ENCODE results near the gene SYCP2.
A peak's percentile ranks its signal among the peaks of the same experiment; 100 is the strongest.
"Not testable (repeated sequence)": the region's sequence is repeated elsewhere in the genome, so short reads cannot be mapped to it uniquely, and the experiment has no call there.

The SYCP2 gene, protein sequence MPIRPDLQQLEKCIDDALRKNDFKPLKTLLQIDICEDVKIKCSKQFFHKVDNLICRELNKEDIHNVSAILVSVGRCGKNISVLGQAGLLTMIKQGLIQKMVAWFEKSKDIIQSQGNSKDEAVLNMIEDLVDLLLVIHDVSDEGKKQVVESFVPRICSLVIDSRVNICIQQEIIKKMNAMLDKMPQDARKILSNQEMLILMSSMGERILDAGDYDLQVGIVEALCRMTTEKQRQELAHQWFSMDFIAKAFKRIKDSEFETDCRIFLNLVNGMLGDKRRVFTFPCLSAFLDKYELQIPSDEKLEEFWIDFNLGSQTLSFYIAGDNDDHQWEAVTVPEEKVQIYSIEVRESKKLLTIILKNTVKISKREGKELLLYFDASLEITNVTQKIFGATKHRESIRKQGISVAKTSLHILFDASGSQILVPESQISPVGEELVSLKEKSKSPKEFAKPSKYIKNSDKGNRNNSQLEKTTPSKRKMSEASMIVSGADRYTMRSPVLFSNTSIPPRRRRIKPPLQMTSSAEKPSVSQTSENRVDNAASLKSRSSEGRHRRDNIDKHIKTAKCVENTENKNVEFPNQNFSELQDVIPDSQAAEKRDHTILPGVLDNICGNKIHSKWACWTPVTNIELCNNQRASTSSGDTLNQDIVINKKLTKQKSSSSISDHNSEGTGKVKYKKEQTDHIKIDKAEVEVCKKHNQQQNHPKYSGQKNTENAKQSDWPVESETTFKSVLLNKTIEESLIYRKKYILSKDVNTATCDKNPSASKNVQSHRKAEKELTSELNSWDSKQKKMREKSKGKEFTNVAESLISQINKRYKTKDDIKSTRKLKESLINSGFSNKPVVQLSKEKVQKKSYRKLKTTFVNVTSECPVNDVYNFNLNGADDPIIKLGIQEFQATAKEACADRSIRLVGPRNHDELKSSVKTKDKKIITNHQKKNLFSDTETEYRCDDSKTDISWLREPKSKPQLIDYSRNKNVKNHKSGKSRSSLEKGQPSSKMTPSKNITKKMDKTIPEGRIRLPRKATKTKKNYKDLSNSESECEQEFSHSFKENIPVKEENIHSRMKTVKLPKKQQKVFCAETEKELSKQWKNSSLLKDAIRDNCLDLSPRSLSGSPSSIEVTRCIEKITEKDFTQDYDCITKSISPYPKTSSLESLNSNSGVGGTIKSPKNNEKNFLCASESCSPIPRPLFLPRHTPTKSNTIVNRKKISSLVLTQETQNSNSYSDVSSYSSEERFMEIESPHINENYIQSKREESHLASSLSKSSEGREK (N-terminal part only)

DNA sequence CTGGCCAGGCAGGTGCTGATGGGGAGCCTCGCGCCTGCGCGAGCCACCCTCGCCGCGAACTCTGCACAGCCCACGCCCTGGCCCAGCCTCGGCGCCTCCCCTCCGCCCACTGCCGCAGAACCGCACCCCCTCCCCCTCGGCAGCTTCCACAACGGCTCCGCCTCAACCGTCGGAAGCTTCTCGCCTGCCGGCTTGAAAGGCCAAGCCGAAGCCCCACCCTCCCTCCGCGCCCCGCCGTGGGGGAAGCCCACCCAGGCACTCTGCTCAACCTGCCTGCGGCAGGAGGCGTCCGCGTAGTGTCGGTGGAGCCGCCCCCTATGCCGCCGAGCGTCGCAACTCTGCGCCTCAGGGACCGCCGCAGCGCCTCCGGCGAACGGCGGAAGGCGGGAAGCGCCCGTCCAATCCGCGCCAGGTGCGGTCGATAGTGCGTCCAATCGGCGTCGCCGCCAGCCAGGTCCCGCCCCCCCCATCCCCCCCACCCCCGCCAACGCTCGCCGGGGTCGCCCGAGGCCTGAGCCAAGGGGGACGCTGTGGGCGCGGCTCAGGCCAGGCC is at the start of gene SYCP2:
SYCP2 (minus strand) TSS at position 342 of the 553 bp plus-strand sequence. CDS start 11,224 bp downstream, outside the sequence.
- DNase-seq, result no peak

DNA sequence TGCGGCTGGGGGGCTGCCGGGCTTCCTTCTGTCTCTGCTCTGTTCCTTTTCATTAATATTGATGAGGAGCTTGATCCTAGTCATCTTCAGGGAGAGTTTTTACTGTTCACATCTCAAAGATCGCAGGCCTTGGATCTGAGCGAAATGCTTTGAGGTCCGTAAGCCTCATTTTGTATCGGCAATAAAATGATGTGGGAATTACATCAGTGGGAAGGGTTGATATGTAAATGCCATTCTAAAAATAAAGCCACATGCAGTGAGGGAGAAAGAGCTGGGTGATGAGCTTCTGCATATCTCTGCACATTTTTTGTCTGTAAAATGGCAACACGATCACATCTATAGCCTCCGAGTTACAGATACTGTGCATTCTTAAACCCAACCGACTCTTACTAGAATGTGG is 49.6 kb upstream of the SYCP2 start:
- DNase-seq, result no peak

DNA sequence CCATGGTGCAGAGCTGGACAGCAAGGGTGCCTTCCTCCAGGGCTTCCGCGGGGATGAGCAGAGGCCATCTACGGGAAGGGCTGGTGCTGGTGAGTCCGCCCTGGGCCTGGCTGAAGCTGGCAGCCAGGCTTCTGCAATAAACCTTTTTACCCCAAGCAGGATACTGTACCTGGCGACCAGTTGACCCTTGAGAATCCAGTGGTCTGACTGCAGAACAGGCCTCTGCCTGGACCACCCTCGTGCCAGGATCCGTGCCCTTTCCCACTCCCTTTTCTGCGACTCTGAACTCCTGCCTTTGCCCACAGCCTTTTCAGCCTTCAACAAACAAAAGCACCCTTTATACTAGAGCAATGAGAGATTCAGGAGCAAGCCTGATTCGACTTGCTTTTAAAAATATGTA is 43.6 kb upstream of the SYCP2 start:
- no peak for DNase-seq

DNA sequence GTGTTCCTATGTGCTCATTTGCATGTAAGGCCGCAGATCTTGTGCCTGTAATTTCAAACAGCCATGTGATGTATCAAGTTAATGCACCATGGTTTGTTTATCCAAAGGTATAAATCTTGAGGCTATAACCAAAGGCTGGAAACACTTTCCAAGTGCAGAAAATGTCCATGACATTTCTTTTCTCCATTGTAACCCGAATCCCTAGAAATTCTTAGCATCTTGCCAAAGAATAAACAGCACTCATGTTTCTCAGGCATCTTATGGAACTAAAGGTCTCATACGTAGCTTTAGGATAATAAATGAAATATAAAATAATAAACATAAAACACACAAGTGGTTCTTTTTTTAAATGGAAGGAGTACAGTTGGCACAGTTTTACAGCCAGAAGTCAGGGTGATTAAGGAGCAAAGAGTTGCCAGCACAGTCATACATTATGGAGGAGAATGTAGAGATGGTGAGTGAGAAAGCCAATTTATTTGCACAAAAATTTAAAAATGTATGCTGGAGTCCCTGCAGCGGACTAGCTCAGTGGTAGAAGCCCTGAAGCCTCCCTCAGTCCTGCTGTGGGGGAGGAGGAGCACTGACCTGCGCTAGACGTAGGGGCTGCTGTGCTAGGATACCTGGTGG is 42.8 kb upstream of the SYCP2 start:
- DNase-seq, result no peak

DNA sequence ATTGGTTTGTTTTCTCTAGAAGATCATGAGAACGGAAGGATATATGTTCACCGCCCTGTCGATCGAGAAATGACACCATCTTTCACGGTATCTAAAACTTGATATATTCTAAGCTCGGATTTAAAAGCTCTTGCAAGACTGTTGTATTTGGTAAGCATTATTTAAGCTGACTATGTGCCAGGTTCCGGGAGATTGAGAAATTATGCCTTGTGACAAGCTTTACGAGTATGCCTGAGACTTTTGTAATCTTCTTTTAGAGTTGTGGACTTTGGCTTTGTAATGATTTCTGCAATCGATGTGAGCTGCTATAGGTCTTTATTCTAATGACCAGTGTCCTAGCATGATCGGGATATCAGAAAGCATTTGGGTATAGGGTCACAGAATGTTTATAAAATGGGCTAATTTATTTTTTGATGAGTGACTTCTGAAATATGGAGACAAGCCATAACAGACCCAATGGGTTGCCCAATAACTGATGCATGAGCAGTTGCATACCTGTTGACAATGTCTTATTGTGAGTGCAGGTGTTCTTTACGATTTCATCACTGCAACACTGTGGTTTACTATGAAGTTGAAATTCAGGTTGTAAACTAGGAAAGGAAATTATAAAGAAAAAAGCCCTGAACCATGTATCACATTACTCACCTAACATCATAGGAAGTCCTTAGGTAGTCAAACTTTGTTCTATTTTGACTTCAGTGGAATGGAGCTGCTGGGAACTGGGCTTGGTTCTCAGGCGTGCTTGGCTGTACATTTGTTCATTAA is 38.8 kb upstream of the SYCP2 start:
- DNase-seq, result no peak

DNA sequence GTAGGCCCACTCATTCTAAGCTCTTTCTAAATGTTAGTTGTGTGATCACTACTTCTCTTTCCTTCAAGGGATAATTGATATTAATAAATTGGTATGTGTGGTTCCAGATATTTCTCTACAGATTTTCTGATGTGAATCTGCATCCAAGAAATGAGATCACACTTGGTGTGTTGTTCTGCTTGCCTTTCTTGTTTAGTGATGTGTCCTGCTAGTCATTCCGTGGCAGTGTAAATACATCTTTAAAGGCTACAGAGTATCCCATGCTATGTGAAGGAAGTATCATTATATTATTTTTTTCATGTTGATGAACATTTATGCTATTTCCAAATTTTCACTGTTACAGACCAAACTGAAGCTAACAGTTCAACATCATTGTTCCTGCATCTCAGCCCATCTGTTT is 38.0 kb upstream of the SYCP2 start:
- DNase-seq, result no peak

DNA sequence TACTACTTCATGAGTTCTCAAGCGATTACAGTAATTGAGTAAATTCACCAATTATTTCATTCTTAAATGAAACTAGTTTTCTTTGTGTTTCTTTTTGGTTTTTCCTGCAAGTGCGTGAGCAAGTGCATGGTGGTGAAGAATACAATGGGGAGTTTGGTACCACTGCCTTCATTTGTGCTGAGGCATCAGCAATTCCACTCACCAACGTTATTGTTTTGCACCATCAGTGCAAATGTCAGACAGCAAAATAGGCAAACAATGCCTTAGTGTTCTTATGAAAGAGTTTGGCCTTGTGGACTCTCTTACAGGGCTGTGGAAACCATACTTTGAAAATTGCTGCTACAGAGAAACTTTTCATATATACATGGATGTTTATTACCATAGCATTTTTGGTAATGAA is 33.0 kb upstream of the SYCP2 start:
- no peak for DNase-seq

DNA sequence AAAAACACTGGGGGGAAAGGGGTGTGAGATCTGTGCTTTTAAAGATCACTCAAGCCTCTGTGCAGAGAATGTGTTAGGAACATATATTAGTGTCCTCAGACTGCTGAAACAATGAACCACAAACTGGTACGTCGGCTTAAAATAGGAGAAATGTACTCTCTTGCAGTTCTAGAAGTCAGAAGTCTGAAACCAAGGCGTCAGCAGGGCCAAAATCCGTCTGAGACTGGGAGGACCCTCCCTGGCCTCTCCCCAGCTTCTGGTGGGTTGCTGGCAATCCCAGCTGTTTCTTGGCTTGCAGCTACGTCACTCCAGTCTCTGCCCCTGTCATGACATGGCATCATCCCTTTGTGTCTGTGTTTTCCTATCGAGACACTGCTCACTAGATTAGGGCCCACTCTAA is 28.7 kb upstream of the SYCP2 start:
- DNase-seq, result no peak

DNA sequence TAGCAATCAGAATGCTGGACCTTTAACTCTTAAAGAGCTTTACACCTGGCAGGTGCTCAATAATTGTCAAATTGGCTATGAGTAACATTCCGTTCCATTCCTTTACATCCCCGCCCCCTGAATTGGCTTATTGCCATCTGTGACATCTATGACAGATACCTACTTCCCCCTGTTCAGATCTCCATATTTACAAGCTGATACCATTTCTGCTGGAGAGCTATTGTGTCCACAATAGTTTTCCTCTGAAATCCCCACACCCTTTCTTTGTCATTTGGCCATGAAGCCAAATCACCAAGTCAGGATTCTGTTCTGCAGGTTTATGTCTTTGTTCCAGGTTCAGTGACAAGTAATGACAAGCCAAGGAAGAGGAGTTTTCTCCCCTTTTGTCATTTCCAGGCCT is 28.0 kb upstream of the SYCP2 start:
- DNase-seq, result no peak

DNA sequence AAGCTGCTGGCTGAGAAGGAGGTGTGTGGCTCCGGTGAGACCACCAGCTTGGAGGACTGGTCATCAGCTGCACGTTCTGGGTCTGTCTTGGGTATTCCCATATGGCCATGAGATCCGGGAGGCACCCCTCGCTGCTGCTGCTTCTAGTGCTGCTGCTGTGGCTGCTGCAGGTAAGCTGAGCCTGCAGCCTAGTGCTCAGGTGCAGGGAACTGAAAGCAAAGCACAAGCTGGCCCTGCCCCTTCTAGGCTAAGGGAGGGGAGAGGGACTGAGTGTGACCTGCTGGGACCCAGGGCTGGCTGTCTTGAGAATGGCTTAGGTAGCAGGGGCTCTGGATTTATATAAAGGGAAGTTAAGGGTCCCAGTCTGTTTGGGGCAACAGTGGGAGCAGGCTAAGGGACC is 25.2 kb upstream of the SYCP2 start:
- no peak for DNase-seq

DNA sequence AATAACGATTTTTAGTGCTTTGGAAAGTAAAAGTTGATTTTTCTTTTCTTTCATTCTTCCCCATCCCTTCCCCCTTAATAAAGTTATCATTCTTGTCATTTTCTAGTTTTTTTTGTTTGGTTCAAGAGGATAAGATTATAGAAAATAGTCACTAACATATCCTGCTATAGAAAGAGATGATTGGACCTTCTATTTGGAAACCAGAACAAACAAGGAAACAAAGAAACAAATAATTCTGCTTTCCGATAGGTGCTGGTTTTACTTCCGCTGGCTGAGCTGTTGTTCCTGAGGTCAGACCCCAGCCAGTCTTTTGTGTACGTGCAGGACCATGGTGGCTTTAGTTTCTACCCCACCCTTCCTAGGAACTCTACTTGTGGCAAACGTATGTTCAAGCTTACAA is 24.7 kb upstream of the SYCP2 start, which contains the start of gene CDH26:
CDH26 (plus strand) TSS at position 301 of the 400 bp plus-strand sequence. CDS start 304 bp downstream, outside the sequence.
- DNase-seq, result no peak

DNA sequence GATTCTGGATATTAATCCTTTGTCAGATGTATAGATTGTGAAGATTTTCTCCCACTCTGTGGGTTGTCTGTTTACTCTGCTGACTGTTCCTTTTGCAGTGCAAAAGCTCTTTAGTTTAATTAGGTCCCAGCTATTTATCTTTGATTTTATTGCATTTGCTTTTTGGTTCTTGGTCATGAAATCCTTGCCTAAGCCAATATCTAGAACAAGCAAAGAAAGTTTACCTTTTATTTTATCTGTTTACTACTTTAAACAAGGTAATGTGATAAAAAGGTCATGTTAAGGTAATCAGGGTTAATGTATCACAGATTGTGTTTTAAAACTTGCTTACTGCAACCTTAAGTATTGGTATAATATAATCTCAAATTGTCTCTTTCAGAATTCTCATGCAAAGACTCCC is 24.1 kb upstream of the SYCP2 start:
- DNase-seq, result not testable (repeated sequence)

DNA sequence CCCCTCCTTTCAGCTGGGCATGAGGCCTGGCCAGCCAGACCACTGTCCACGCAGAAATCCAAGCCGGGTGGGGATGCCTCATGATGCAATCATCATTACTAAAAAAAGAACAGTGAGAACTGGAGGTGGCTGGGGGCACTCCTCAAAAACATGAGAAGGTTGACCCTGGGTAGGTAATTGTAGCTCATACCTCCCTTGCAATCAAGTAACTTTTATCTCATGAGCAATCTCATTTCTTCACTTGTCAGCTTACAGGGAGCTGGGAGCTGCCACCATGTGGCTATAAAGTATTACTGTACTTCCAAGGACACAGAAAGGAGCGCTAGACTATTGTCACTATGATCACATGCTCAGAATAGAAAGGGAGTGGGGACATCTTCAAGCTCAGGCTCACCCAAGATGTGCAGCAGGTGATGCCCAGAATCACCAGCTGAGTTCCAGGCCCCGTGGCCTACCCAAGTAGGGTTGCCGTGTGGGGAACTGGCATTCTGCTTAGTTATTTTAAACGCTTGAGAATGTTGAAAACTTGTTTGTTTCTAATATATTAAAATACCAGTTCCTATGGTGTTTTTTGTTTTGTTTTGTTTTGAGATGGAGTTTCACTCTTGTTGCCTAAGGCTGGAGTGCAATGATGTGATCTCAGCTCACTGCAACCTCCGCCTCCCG is 21.8 kb upstream of the SYCP2 start:
- DNase-seq, result peak; percentile 67

DNA sequence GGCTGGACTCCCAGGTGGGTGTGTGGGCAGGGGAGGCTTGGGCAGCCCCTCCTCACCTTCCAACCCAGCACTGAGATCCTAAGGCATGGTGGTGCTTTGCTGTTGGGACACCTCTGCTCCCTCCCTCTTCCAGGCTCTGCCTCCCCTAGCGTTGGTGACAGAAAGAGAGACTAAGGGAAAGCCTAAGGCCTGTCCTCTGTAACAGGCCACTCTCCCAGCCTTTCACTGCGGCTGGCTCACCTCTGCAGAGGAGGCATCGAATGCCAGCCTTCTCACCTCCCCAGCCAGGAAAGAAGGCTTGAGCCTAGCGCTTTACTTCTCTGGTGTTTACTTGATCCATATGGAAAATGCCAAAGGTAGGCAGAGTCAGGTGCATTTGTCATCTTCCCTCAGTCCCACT is 21.3 kb upstream of the SYCP2 start:
- DNase-seq, result no peak

DNA sequence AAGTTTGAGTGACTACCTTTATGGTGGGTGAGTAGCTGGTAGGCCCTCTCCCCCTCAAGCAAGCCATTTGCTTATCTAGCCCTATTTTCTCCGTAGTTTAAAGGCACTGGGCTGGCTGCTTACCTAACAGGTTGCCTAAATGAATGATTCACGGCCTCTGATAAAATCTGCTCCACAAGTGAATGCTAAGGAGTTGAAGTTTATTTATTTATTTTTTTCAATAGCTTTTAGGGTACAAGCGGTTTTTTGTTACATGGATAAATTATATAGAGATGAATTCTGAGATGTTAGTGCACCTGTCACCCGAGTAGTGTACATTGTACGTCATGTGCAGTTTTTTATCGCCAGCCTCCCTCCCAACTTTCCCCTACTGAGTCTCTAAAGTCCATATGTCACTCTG is 16.5 kb upstream of the SYCP2 start:
- DNase-seq, result no peak

DNA sequence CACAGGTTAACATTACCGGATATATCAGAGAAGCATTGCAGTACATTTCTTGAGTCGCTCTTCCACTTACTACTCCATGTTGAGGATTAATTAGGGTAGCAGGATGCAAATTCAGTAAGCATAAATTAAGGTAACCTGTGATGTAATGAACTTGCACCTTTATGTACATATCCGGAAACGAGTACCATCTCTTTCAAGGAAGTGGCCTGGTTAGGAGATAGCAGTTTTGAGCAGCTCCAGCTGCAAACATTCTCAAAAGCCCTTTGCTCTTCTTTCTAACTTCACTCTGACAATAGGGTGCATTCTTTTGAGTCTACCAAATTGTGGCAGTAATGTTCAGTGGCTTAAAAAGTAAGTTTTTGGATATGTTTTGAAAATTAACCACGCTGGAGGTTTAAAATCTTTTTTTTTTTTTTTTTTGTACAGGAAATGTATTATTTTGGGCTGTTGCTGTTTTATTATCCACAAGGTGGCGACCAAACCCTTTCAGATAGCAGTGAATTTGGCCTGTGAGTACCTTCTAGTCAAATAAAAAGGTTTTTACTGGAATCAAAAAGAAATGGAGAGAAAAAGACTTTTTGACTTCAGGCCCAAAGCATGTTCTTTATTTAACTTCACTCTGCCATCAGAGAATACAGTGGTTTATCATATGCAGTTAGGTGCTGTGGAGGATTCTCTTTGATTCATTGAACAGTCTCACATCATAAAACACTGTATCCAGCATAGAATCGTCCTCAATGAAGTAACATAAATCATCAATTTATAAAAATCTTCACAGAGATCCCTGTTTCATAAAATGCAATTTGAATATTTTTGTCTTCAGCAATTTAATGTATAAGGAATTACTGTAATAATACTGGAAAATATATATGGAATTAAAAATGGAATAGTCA is 15.6 kb upstream of the SYCP2 start:
- DNase-seq, result peak; percentile 38

DNA sequence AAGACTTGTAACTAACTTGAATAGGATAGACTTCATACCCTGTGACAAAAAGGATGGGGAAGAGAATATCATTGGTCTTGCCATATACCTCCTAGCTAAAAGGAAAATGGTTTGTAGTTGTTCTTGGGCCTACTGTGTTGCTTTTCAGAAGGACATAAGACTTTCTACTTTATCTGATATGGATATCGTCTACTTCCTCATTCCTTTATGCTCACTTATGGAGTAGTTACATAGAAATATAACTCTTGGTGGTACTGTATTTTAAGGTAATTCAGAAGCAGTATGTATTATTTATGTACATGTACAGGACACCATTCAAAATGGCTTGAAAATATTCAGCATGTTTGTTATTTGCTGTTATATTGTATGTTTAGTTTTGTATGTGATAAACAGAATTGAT is 14.8 kb upstream of the SYCP2 start:
- DNase-seq, result no peak

DNA sequence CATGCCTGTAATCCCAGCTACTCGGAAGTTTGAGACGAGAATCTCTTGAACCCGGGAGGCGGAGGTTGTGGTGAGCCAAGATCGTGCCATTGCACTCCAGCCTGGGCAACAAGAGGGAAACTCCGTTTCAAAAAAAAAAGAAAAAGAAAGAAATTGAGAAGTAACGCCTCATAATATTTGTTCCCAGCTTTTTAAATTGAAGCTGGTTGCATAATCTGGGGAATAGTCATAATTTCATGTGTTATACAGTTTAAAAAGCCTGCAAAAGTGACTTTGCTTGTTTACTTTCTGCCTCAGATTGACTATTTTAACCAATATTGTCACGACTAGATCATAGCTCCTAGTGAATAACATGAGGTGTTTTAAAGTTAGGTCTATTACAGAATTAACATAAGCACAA is 13.9 kb upstream of the SYCP2 start:
- DNase-seq, result no peak

DNA sequence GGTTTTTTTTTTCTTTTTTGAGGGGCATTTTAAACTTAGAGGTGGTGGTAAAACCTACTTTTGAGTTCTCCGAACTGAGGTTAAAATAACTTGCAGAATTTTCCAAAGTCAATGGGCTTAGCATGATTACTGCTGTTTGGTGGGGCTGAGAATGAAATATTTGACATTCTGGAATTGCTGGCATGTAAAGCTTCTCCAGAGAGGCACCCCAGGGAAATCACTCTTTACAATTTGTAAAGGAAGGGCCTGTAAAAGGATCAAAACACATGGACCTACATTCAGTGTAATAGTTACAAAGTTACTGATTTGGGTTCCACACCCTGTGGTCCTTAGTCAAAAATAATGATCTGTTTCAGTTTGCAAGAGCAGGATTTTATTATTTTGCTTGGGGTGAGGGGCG is 12.3 kb upstream of the SYCP2 start:
- no peak for DNase-seq

DNA sequence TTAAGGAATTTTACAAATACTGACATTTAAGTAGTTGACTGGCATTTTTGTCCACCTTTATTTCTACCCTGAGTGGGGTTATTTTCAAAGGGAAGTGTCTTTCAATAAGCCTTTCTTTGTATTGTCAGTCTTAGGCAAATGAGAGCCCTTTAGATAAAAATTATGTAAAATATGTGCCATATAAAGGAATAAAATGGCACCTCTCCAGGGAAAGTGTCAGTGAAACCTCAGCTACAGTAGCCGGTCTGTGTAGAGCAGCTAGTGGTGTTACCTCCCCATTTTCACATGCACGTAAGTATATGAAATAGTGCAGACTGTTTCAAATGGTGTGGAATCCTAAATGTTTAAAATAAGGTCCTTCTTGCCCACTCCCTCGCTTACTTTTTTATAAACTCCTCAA is 11.7 kb upstream of the SYCP2 start:
- DNase-seq, result no peak
